ENCODE data around the gene ADCY1. TPM values are rescaled to one million over a fixed set of nuclear protein-coding genes. Genes with fewer than 3 reads are reported as not detected.

ADCY1 gene
- polyA plus RNA-seq, 1 donor (not counting 4 experiments of a cell fraction or from before 2014, with no cell fraction given): 0.54 TPM

DNA sequence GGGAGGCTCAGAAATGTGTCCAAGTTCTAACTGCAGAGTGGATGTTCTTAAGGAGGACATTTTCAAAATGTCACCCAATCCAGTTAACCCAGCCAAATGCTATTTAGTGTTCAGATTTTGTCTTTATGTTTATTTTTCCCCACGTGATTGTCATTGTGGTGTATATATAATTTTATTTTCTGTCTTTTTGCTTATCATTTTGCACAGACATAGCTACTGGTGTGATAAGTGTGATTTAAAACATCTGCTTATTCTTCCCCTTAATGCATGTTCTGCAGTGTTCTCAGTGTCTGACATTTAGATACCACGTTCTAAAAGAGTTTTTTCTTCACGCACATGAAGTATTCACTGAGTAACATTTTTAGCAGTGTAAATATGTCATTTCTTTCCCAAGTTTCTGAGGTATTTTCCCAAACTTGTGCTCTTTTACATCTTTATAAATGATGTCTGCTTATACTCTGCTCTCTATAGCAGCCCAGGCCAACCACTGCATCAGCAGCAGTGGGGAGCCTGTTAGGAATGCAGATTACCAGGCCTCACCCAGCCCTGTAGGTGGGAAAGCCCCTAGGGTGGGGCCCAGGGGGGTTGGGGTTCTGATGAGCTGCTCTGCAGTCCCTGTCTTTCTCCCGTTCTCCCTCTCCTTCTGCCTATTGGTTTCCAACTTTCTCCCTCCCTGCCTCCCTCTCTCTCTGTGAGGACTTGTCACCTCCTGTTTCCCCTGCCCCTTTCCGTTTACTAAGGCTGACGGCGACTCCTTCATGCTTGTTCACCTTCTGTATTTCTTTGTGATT is 20.8 kb downstream of the ADCY1 start:
- Histone ChIP-seq H3K9me1 (ENCODE audit: control insufficient read depth, extremely low read depth, insufficient read depth, low read length) (no peaks in the 10 kb centered on the region), H3K9me3 (ENCODE audit: control insufficient read depth, low read depth, low read length) (no peaks in the 10 kb centered on the region), H2AFZ (ENCODE audit: control insufficient read depth, low read length) (no peak overlapping the region), H3K79me2 (ENCODE audit: control insufficient read depth, insufficient read depth, low read length) (no peaks in the 10 kb centered on the region), H3K4me3 (ENCODE audit: control insufficient read depth in 2 of 3, extremely low read depth in 1 of 3, insufficient read depth in 2 of 3, low read depth in 1 of 3, low read length in 3 of 3) (no peak overlapping the region), H4K20me1 (ENCODE audit: control insufficient read depth, extremely low read depth, insufficient read depth, low read length) (no peaks in the 10 kb centered on the region), H3K27ac (ENCODE audit: control insufficient read depth, insufficient read depth, low read length) (no peak overlapping the region), H3K4me1 (ENCODE audit: control insufficient read depth, extremely low read depth, insufficient read depth, low read length) (no peaks in the 10 kb centered on the region), H3K9ac (ENCODE audit: control insufficient read depth, extremely low read depth, insufficient read depth, low read length) (no peak overlapping the region), H3K4me2 (ENCODE audit: control insufficient read depth, extremely low read depth, insufficient read depth, low read depth, low read length) (no peak overlapping the region), H3K36me3 (ENCODE audit: control insufficient read depth in 2 of 2, extremely low read depth in 1 of 2, insufficient read depth in 2 of 2, low read length in 2 of 2) (no peaks in the 10 kb centered on the region), H3K27me3 (ENCODE audit: control insufficient read depth, extremely low read depth, insufficient read depth, low read length) (no peaks in the 10 kb centered on the region)
- DNase-seq (ENCODE audit: low read depth, low spot score) (no peak), FAIRE-seq (no peak)
- TF ChIP-seq, protein P1, sequence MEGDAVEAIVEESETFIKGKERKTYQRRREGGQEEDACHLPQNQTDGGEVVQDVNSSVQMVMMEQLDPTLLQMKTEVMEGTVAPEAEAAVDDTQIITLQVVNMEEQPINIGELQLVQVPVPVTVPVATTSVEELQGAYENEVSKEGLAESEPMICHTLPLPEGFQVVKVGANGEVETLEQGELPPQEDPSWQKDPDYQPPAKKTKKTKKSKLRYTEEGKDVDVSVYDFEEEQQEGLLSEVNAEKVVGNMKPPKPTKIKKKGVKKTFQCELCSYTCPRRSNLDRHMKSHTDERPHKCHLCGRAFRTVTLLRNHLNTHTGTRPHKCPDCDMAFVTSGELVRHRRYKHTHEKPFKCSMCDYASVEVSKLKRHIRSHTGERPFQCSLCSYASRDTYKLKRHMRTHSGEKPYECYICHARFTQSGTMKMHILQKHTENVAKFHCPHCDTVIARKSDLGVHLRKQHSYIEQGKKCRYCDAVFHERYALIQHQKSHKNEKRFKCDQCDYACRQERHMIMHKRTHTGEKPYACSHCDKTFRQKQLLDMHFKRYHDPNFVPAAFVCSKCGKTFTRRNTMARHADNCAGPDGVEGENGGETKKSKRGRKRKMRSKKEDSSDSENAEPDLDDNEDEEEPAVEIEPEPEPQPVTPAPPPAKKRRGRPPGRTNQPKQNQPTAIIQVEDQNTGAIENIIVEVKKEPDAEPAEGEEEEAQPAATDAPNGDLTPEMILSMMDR (optimal IDR thresholded peaks at IDR 0.05 in 1 of 3, IDR thresholded peaks at IDR 0.05 in 1 of 3, conservative IDR thresholded peaks at IDR 0.05 in 1 of 3; ENCODE audit: extremely low read depth in 1 of 3, insufficient read depth in 2 of 3, low read length in 3 of 3): no peak
- no peak for TF ChIP-seq EZH2 (IDR thresholded peaks at IDR 0.05; ENCODE audit: low read length)
- dilution Hi-C loops (cut with MboI; ENCODE audit: extremely low pct_ligation_motif_present, low sequenced_read_pairs): no loop called here

DNA sequence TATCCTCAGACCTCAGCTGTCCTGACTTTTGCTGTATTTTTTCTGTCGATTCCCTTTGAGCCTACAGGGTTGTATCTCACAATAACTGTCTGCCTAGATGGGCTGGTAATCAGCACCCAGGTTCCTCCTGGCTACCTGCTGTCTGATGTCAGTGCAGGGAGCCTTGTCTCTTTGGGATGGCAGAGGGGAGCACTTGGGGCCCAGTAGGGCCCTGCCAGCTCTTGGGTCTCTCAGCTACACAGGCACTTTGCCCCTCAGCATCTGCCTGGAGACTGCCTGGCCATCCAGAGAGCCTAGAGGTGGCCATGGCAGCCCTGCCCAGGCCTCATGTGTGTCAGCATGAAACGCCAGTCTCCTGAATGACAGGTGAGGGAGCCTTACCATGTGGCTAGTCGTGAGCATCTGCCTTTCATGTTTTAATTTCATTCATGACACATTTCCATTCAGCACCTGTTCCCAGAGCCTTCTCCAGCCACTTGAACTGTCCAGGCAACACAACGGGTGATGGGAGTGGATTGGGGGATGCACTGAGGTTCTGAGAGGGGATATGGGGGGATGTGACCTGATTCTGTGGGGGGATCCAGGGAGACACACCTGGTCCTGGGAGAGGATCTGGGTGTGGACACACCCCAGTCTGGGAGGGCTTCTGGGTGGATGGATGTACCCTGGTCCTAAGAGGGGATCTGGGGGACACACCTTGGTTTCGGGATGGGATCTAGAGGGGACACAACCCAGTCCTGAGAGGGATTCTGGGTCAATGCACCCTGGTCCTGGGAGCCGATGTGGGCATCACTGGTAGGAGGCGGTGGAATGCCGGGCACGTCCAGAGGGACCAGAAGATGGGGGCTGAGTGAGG is 21.9 kb downstream of the ADCY1 start:
- no peaks in the 10 kb centered on the region for H3K36me3 ChIP-seq (ENCODE audit: control insufficient read depth in 2 of 2, extremely low read depth in 1 of 2, insufficient read depth in 2 of 2, low read length in 2 of 2)
- no peak overlapping the region for H3K4me3 ChIP-seq (ENCODE audit: control insufficient read depth in 2 of 3, extremely low read depth in 1 of 3, insufficient read depth in 2 of 3, low read depth in 1 of 3, low read length in 3 of 3)
- no peaks in the 10 kb centered on the region for H4K20me1 ChIP-seq (ENCODE audit: control insufficient read depth, extremely low read depth, insufficient read depth, low read length)
- no peaks in the 10 kb centered on the region for H3K4me1 ChIP-seq (ENCODE audit: control insufficient read depth, extremely low read depth, insufficient read depth, low read length)
- dilution Hi-C loops (cut with MboI; ENCODE audit: extremely low pct_ligation_motif_present, low sequenced_read_pairs): no loop called here
- no peaks in the 10 kb centered on the region for H3K79me2 ChIP-seq (ENCODE audit: control insufficient read depth, insufficient read depth, low read length)
- DNase-seq (ENCODE audit: low read depth, low spot score) (no peak), FAIRE-seq (no peak)
- H3K27me3 ChIP-seq (ENCODE audit: control insufficient read depth, extremely low read depth, insufficient read depth, low read length): no peaks in the 10 kb centered on the region
- no peak overlapping the region for H2AFZ ChIP-seq (ENCODE audit: control insufficient read depth, low read length)
- no peaks in the 10 kb centered on the region for H3K9me1 ChIP-seq (ENCODE audit: control insufficient read depth, extremely low read depth, insufficient read depth, low read length)
- no peak overlapping the region for H3K9ac ChIP-seq (ENCODE audit: control insufficient read depth, extremely low read depth, insufficient read depth, low read length)
- H3K4me2 ChIP-seq (ENCODE audit: control insufficient read depth, extremely low read depth, insufficient read depth, low read depth, low read length): no peak overlapping the region
- TF ChIP-seq, protein P1 (optimal IDR thresholded peaks at IDR 0.05 in 1 of 3, IDR thresholded peaks at IDR 0.05 in 1 of 3, conservative IDR thresholded peaks at IDR 0.05 in 1 of 3; ENCODE audit: extremely low read depth in 1 of 3, insufficient read depth in 2 of 3, low read length in 3 of 3): no peak
- no peak for TF ChIP-seq EZH2 (IDR thresholded peaks at IDR 0.05; ENCODE audit: low read length)
- no peak overlapping the region for H3K27ac ChIP-seq (ENCODE audit: control insufficient read depth, insufficient read depth, low read length)
- no peaks in the 10 kb centered on the region for H3K9me3 ChIP-seq (ENCODE audit: control insufficient read depth, low read depth, low read length)
